Measurements from ENCODE around the gene MEGF8.

GRCh38 chr19:42332059-42332458, 6.6 kb downstream of the MEGF8 start:
- TF ChIP-seq, protein P1, sequence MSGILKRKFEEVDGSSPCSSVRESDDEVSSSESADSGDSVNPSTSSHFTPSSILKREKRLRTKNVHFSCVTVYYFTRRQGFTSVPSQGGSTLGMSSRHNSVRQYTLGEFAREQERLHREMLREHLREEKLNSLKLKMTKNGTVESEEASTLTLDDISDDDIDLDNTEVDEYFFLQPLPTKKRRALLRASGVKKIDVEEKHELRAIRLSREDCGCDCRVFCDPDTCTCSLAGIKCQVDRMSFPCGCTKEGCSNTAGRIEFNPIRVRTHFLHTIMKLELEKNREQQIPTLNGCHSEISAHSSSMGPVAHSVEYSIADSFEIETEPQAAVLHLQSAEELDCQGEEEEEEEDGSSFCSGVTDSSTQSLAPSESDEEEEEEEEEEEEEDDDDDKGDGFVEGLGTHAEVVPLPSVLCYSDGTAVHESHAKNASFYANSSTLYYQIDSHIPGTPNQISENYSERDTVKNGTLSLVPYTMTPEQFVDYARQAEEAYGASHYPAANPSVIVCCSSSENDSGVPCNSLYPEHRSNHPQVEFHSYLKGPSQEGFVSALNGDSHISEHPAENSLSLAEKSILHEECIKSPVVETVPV (CRISPR knock-in tag; IDR thresholded peaks at IDR 0.05), result no peak
- TF ChIP-seq RARB (CRISPR knock-in tag; IDR thresholded peaks at IDR 0.05), result no peak

Data from SK-N-SH treated with all-trans-retinoic acid at 6 μM for 48 hours (cell line).